Suprapubic skin (tissue), 3 donors: ENCODE measurements around the gene MLYCD.

Source experiments
- CTCF ChIP-seq, 2 donors: fragments of 200-600 bp in 1 of 2; fragments of 450-650 bp in 1 of 2; sonication (generic) in 1 of 2; IDR thresholded peaks; one replicate each; pipeline ENCODE4 v1.5.1; 2016 to 2019; ENCODE audit warnings: antibody characterized with exemption in 2 of 2, mild to moderate bottlenecking in 1 of 2, moderate library complexity in 1 of 2
- POLR2AphosphoS5 ChIP-seq, 3 donors: sonication (generic); formaldehyde crosslinking; IDR thresholded peaks; one replicate each; pipeline ENCODE4 v1.6.1; 2017; ENCODE audit warnings: antibody characterized with exemption in 3 of 3

- TF ChIP-seq POLR2AphosphoS5 (IDR thresholded peaks at IDR 0.05) (no peak), CTCF (IDR thresholded peaks at IDR 0.05) (no peak)
These were observed 1.7 kb downstream of the MLYCD start for GRCh38 chr16:83900571-83900970.
